ENCODE data around the gene RSRC1. TPM values are rescaled to one million over a fixed set of nuclear protein-coding genes. Genes with fewer than 3 reads are reported as not detected.

RSRC1 gene
- total RNA-seq, 1 experiment from 2014 or later: 49.4 TPM

DNA sequence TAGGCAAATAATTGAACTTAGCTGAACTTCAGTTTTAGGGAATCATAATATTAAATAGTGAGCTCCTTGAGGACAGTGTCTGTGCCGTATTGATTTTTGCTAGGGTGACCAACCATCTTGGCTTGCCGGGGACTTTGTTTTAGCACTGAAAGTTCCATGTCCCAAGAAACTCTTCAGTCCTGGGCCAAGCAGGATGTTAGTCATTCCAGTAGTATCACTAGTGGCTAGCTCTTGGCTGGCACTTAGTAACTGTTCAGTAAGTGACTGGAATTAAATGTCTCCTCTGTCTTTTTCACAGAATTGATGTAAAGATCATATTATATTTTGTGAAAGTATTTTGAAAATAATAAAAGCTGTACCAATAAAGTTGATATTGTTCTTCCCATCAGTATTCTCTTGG is 42.3 kb downstream of the RSRC1 start:
- no peak overlapping the region for H3K4me3 ChIP-seq (ENCODE audit: low read depth in 2 of 2, low read length in 2 of 2)
- peak; percentile 78; the same call in 1 of the 2 replicates for ATAC-seq
- H3K4me1 ChIP-seq (ENCODE audit: control insufficient read depth, insufficient read depth, low read length): no peaks in the 10 kb centered on the region; the same call in 1 of the 2 replicates
- in situ Hi-C loops (cut with HindIII; ENCODE audit: low pct_unique_long_range_greater_than_20kb, low sequenced_read_pairs): no loop called here
- no peaks in the 10 kb centered on the region for H3K27me3 ChIP-seq (ENCODE audit: control insufficient read depth, insufficient read depth, low read length)
- intact Hi-C loops (cut with micrococcal nuclease; ENCODE audit: unreplicated experiment): no loop called here
- TF ChIP-seq SIN3A (IDR thresholded peaks at IDR 0.05; ENCODE audit: borderline replicate concordance, insufficient read depth, low read depth, low read length) (no peak), TCF7L2 (IDR thresholded peaks at IDR 0.05; ENCODE audit: low read depth, low read length) (no peak), POLR2AphosphoS5 (IDR thresholded peaks at IDR 0.05; ENCODE audit: low read depth, low read length) (no peak)
- TF ChIP-seq, protein P1, sequence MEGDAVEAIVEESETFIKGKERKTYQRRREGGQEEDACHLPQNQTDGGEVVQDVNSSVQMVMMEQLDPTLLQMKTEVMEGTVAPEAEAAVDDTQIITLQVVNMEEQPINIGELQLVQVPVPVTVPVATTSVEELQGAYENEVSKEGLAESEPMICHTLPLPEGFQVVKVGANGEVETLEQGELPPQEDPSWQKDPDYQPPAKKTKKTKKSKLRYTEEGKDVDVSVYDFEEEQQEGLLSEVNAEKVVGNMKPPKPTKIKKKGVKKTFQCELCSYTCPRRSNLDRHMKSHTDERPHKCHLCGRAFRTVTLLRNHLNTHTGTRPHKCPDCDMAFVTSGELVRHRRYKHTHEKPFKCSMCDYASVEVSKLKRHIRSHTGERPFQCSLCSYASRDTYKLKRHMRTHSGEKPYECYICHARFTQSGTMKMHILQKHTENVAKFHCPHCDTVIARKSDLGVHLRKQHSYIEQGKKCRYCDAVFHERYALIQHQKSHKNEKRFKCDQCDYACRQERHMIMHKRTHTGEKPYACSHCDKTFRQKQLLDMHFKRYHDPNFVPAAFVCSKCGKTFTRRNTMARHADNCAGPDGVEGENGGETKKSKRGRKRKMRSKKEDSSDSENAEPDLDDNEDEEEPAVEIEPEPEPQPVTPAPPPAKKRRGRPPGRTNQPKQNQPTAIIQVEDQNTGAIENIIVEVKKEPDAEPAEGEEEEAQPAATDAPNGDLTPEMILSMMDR (IDR thresholded peaks at IDR 0.05): no peak
- TF ChIP-seq, protein P2, sequence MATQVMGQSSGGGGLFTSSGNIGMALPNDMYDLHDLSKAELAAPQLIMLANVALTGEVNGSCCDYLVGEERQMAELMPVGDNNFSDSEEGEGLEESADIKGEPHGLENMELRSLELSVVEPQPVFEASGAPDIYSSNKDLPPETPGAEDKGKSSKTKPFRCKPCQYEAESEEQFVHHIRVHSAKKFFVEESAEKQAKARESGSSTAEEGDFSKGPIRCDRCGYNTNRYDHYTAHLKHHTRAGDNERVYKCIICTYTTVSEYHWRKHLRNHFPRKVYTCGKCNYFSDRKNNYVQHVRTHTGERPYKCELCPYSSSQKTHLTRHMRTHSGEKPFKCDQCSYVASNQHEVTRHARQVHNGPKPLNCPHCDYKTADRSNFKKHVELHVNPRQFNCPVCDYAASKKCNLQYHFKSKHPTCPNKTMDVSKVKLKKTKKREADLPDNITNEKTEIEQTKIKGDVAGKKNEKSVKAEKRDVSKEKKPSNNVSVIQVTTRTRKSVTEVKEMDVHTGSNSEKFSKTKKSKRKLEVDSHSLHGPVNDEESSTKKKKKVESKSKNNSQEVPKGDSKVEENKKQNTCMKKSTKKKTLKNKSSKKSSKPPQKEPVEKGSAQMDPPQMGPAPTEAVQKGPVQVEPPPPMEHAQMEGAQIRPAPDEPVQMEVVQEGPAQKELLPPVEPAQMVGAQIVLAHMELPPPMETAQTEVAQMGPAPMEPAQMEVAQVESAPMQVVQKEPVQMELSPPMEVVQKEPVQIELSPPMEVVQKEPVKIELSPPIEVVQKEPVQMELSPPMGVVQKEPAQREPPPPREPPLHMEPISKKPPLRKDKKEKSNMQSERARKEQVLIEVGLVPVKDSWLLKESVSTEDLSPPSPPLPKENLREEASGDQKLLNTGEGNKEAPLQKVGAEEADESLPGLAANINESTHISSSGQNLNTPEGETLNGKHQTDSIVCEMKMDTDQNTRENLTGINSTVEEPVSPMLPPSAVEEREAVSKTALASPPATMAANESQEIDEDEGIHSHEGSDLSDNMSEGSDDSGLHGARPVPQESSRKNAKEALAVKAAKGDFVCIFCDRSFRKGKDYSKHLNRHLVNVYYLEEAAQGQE (IDR thresholded peaks at IDR 0.05; ENCODE audit: insufficient read depth in 1 of 2, low read depth in 2 of 2, low read length in 1 of 2): no peak
- POLR2A ChIA-PET: interaction anchor here (0.7 kb wide), 1 partner anchor 660 kb away, joined by 3 read pairs; no protein-coding TSS in a partner anchor
- BruUV-seq (replicated peaks): no TSS peak
- H3K27ac ChIP-seq (ENCODE audit: low read length): no peak overlapping the region
- DNase-seq (ENCODE audit: low read depth, low spot score): peak; percentile 32
- no peaks in the 10 kb centered on the region for H3K36me3 ChIP-seq (ENCODE audit: control insufficient read depth, insufficient read depth, low read length)
- CTCF ChIA-PET: no interaction called here
- H3K9me3 ChIP-seq (ENCODE audit: control insufficient read depth, insufficient read depth, low read depth, low read length): no peaks in the 10 kb centered on the region

DNA sequence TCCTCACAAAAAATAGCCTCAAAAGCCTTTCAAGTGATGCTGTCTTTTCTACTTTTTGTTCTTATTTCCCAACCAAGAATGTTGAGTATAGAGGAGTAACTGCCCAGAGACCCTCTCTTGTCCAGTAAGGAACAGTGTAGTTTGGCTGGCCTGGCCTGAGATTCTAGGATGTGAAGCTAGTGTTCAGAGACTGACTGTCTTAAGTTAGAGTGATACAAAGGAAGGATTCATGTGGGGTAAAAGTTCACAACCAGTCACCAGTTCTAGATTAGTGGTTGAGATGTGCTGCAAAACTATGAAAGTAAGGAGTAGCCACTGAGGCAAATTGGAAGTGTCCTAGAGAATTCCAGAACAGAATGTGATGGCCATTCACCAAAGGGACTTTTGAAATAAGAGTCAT is 49.1 kb downstream of the RSRC1 start:
- POLR2A ChIA-PET: no interaction called here
- Histone ChIP-seq H3K27me3 (ENCODE audit: control insufficient read depth, insufficient read depth, low read length) (no peaks in the 10 kb centered on the region), H3K36me3 (ENCODE audit: control insufficient read depth, insufficient read depth, low read length) (no peaks in the 10 kb centered on the region), H3K9me3 (ENCODE audit: control insufficient read depth, insufficient read depth, low read depth, low read length) (no peaks in the 10 kb centered on the region), H3K4me3 (ENCODE audit: low read depth in 2 of 2, low read length in 2 of 2) (no peak overlapping the region), H3K27ac (ENCODE audit: low read length) (no peak overlapping the region), H3K4me1 (ENCODE audit: control insufficient read depth, insufficient read depth, low read length) (no peaks in the 10 kb centered on the region)
- TF ChIP-seq POLR2AphosphoS5 (IDR thresholded peaks at IDR 0.05; ENCODE audit: low read depth, low read length) (no peak), SIN3A (IDR thresholded peaks at IDR 0.05; ENCODE audit: borderline replicate concordance, insufficient read depth, low read depth, low read length) (no peak), TCF7L2 (IDR thresholded peaks at IDR 0.05; ENCODE audit: low read depth, low read length) (no peak)
- TF ChIP-seq, protein P2 (IDR thresholded peaks at IDR 0.05; ENCODE audit: insufficient read depth in 1 of 2, low read depth in 2 of 2, low read length in 1 of 2): no peak
- TF ChIP-seq, protein P1 (IDR thresholded peaks at IDR 0.05): no peak
- in situ Hi-C loops (cut with HindIII; ENCODE audit: low pct_unique_long_range_greater_than_20kb, low sequenced_read_pairs): no loop called here
- CTCF ChIA-PET: interaction anchor here (0.7 kb wide), 1 partner anchor 9 kb away, joined by 7 read pairs; no protein-coding TSS in a partner anchor
- ATAC-seq (no peak), DNase-seq (ENCODE audit: low read depth, low spot score) (no peak)
- intact Hi-C loops (cut with micrococcal nuclease; ENCODE audit: unreplicated experiment): no loop called here
- no TSS peak for BruUV-seq (replicated peaks)
